GM12878 (cell line): ENCODE measurements around the gene GJB6. TPM values are rescaled to one million over a fixed set of nuclear protein-coding genes. Genes with fewer than 3 reads are reported as not detected.

ENCODE experiments used
- ATAC-seq: fragments of 200-7000 bp; cut with Tn5 transposase; 3 replicates; pipeline ENCODE4 v1.9.1; 2020; ENCODE audit warnings: mild to moderate bottlenecking, moderate library complexity
- BruUV-seq: library from RNA; stranded (reverse); fragments of 400-500 nt; replicated peaks from 2 replicates; lab custom pipeline; 2021; lab: Mats Ljungman, UMichigan
- CTCF ChIA-PET: fragments of 300-600 bp; sonication (Branson Sonifier 250); formaldehyde crosslinking; extraction: SDS; loops from one replicate; lab custom pipeline; 2021; ENCODE audit warnings: inconsistent platforms; lab: Yijun Ruan, JAX
- POLR2A ChIA-PET: fragments of 350-600 bp; formaldehyde crosslinking; extraction: SDS; loops from one replicate; lab custom pipeline; 2021; ENCODE audit warnings: inconsistent platforms; lab: Charles Lee
- RAD21 ChIA-PET: fragments of 300-600 bp; sonication (Branson Sonifier 250); formaldehyde crosslinking; loops from one replicate; lab custom pipeline; 2023; ENCODE audit warnings: antibody characterized with exemption; ENCODE audit not compliant: unreplicated experiment; lab: Charles Lee
- SMC1A ChIA-PET: fragments of 300-600 bp; sonication (Branson Sonifier 250); formaldehyde crosslinking; loops from one replicate; lab custom pipeline; 2023; ENCODE audit not compliant: unreplicated experiment, uncharacterized antibody; lab: Charles Lee
- DNase-seq: peaks from one replicate; pipeline ENCODE4 v3.0.0-alpha.2; 2011; ENCODE audit warnings: low read depth, low spot score
- FAIRE-seq: peaks from 3 replicates; lab custom pipeline; 2011; peaks lifted over from hg19 to GRCh38; lab: Jason Lieb, UNC
- H2AFZ ChIP-seq: 2 replicates; pipeline ENCODE4 v1.6.0; 2011; ENCODE audit warnings: low read depth, low read length, control low read depth; ENCODE audit not compliant: control insufficient read depth
- H3K27ac ChIP-seq: 2 replicates; pipeline ENCODE4 v1.5.1; 2011; ENCODE audit warnings: control low read depth; ENCODE audit not compliant: control insufficient read depth, insufficient read depth
- H3K27me3 ChIP-seq, 2 experiments: replicated peaks in 1 of 2; 2 replicates each; pipeline versions ENCODE4 v1.6.0 to v1.6.1; 2011; ENCODE audit warnings: low read length in 1 of 2; ENCODE audit not compliant: control insufficient read depth in 2 of 2, insufficient read depth in 2 of 2
- H3K36me3 ChIP-seq, 2 experiments: 2 replicates each; pipeline ENCODE4 v1.5.1; 2011; ENCODE audit warnings: low read length in 1 of 2; ENCODE audit not compliant: control insufficient read depth in 2 of 2, insufficient read depth in 2 of 2
- H3K4me1 ChIP-seq: 2 replicates; pipeline ENCODE4 v1.6.1; 2011; ENCODE audit warnings: mild to moderate bottlenecking, low read length, moderate library complexity, mixed read lengths; ENCODE audit not compliant: control insufficient read depth, insufficient read depth
- H3K4me2 ChIP-seq: 2 replicates; pipeline ENCODE4 v1.6.0; 2011; ENCODE audit warnings: control low read depth; ENCODE audit not compliant: control insufficient read depth, insufficient read depth
- H3K4me3 ChIP-seq: fragments of 200-600 bp; sonication (generic); 2 replicates; pipeline ENCODE4 v1.5.1; 2016
- H3K79me2 ChIP-seq: 2 replicates; pipeline ENCODE4 v1.6.0; 2011; ENCODE audit warnings: low read length; ENCODE audit not compliant: control insufficient read depth, insufficient read depth
- H3K9ac ChIP-seq: 2 replicates; pipeline ENCODE4 v1.8.0; 2011; ENCODE audit warnings: low read length, control low read depth, mixed read lengths; ENCODE audit not compliant: control insufficient read depth, insufficient read depth
- H3K9me3 ChIP-seq: replicated peaks from 3 replicates; pipeline ENCODE4 v1.5.1; 2011; ENCODE audit warnings: mild to moderate bottlenecking, low read length; ENCODE audit not compliant: control insufficient read depth, insufficient read depth
- H4K20me1 ChIP-seq: 2 replicates; pipeline ENCODE4 v1.6.0; 2011; ENCODE audit not compliant: control insufficient read depth, insufficient read depth
- BHLHE40 ChIP-seq, 2 experiments: fragments of 450-650 bp in 1 of 2; IDR thresholded peaks; 2 replicates each; pipeline ENCODE4 v1.6.1; 2011 to 2017; ENCODE audit warnings: low read depth in 2 of 2, borderline replicate concordance in 1 of 2, improper control_type of control experiment in 1 of 2, low read length in 1 of 2, mild to moderate bottlenecking in 1 of 2
- CBX3 ChIP-seq: fragments of 200-600 bp; sonication (generic); IDR thresholded peaks from 2 replicates; pipeline ENCODE4 v1.6.1; 2016; ENCODE audit warnings: low read depth, borderline replicate concordance
- CREB1 ChIP-seq: IDR thresholded peaks from 2 replicates; pipeline ENCODE4 v1.6.1; 2012; ENCODE audit warnings: low read depth, mild to moderate bottlenecking, inconsistent platforms
- FOXM1 ChIP-seq: IDR thresholded peaks from 2 replicates; pipeline ENCODE4 v1.6.1; 2012; ENCODE audit warnings: low read depth, mild to moderate bottlenecking, inconsistent platforms, low read length, moderate library complexity
- HCFC1 ChIP-seq: fragments of 150-350 bp; IDR thresholded peaks from 2 replicates; pipeline ENCODE4 v1.6.1; 2014; ENCODE audit warnings: low read length
- IKZF1 ChIP-seq: fragments of 450-650 bp; conservative IDR thresholded peaks from 2 replicates; pipeline ENCODE4 v1.6.1; 2017; ENCODE audit warnings: antibody characterized with exemption, mild to moderate bottlenecking
- KLF5 ChIP-seq: fragments of 450-650 bp; IDR thresholded peaks from 2 replicates; pipeline ENCODE4 v1.6.1; 2014; ENCODE audit warnings: mild to moderate bottlenecking; ENCODE audit not compliant: partially characterized antibody
- NFYB ChIP-seq: IDR thresholded peaks from 2 replicates; pipeline ENCODE4 v1.6.1; 2011; ENCODE audit warnings: low read depth, mild to moderate bottlenecking, low read length, improper control_type of control experiment, moderate library complexity; ENCODE audit not compliant: insufficient read depth
- POLR2AphosphoS2 ChIP-seq: IDR thresholded peaks from 2 replicates; pipeline ENCODE4 v1.6.1; 2011; ENCODE audit warnings: low read depth, mild to moderate bottlenecking, low read length, improper control_type of control experiment, moderate library complexity
- RAD51 ChIP-seq: fragments of 450-650 bp; IDR thresholded peaks from 2 replicates; pipeline ENCODE4 v1.6.1; 2016; ENCODE audit warnings: moderate library complexity, mild to moderate bottlenecking, inconsistent platforms
- RBBP5 ChIP-seq: fragments of 200-600 bp; sonication (generic); conservative IDR thresholded peaks from 2 replicates; pipeline ENCODE4 v1.6.1; 2016
- WGBS: methylation state at CpG from one replicate; pipeline ENCODE4 v1.1.6; 2016; ENCODE audit warnings: low lambda C conversion rate; ENCODE audit not compliant: insufficient replicate concordance, insufficient coverage; ENCODE audit errors: missing lambda C conversion rate; 5-methylcytosine and 5-hydroxymethylcytosine counted together
- in situ Hi-C: fragments of 300-500 bp; cut with MboI; formaldehyde crosslinking; loops from 9 replicates; pipeline ENCODE4 v1.14.3; 2018; ENCODE audit warnings: mixed read lengths
- intact Hi-C: fragments of 100-400 bp; cut with micrococcal nuclease; formaldehyde crosslinking; loops from one replicate; pipeline ENCODE4 v1.14.2; 2022; ENCODE audit not compliant: unreplicated experiment
- polyA plus RNA-seq, 11 experiments: library from polyadenylated mRNA; depleted of rRNA in 4 of 11; unstranded in 6 of 11; stranded (reverse) in 5 of 11; fragments of >200 nt; fragmentation: Nextera tagmentation in 4 of 11; fragmentation: Illumina TruSeq in 1 of 11; extraction: Ambion mirVana in 4 of 11; extraction: Trizol in 1 of 11; gene quantifications; 1 replicate in 1 of 11; 2 replicates in 10 of 11; pipeline versions ENCODE4 v1.2.1 to v1.2.3, GENCODE V29; 2011 to 2016; ENCODE audit warnings: inconsistent platforms in 2 of 11, missing spikeins in 2 of 11, low read depth in 1 of 11
- total RNA-seq, 4 experiments: library from RNA; depleted of rRNA in 3 of 4; stranded (reverse); fragments of >200 nt in 3 of 4; fragmentation: Illumina TruSeq in 1 of 4; extraction: Trizol in 1 of 4; gene quantifications; 2 replicates each; pipeline versions ENCODE4 v1.2.1 to v1.2.3, GENCODE V29; 2013 to 2021
- TF ChIP-seq, protein P1 (sequence below), 3 experiments: IDR thresholded peaks in 2 of 3; conservative IDR thresholded peaks in 1 of 3; 2 replicates each; pipeline ENCODE4 v1.5.1; 2011; ENCODE audit warnings: low read depth in 3 of 3, low read length in 3 of 3, mild to moderate bottlenecking in 3 of 3, control low read depth in 2 of 3, moderate library complexity in 2 of 3, inconsistent platforms in 1 of 3, mixed read lengths in 1 of 3; ENCODE audit not compliant: control insufficient read depth in 2 of 3, insufficient read depth in 1 of 3; ENCODE audit errors: extremely low read depth in 1 of 3
- TF ChIP-seq, protein P2 (sequence below): fragments of 450-650 bp; IDR thresholded peaks from 2 replicates; pipeline ENCODE4 v1.6.1; 2017; ENCODE audit warnings: low read depth, mild to moderate bottlenecking, moderate library complexity

GJB6 gene
- total and polyA plus RNA-seq, 10 of the 15 experiments (the other 5 are each of a cell fraction or from before 2014, with no cell fraction given), result 0.03 TPM; not detected in 9

DNA sequence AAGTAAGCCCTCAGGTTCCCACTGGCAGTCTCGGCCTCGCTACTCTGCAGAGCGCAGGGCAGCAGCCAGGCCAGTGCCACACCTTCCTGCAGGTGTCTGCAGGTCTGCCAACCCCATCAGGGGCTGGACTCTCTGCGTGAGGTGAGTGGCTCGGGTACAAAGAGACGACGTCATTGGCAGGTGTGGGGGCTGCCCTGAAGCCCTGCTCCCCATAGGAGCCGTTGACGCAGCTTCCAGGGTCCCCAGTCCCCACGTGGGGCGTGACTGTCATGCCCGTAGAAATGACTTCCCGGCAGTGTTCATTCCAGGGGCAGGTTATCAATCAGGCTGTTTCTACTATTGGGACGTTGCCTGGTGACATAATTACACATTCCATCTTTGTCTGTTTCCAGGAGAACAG, 15.3 kb upstream of the GJB6 start:
- no peak for TF ChIP-seq BHLHE40 (IDR thresholded peaks at IDR 0.05; ENCODE audit: borderline replicate concordance in 1 of 2, low read depth in 2 of 2, low read length in 1 of 2)
- no peak for TF ChIP-seq POLR2AphosphoS2
- no peak for TF ChIP-seq CREB1
- TF ChIP-seq FOXM1, result no peak
- no peak for TF ChIP-seq CBX3
- TF ChIP-seq RBBP5, result no peak
- TF ChIP-seq HCFC1, result no peak
- TF ChIP-seq, protein P1, sequence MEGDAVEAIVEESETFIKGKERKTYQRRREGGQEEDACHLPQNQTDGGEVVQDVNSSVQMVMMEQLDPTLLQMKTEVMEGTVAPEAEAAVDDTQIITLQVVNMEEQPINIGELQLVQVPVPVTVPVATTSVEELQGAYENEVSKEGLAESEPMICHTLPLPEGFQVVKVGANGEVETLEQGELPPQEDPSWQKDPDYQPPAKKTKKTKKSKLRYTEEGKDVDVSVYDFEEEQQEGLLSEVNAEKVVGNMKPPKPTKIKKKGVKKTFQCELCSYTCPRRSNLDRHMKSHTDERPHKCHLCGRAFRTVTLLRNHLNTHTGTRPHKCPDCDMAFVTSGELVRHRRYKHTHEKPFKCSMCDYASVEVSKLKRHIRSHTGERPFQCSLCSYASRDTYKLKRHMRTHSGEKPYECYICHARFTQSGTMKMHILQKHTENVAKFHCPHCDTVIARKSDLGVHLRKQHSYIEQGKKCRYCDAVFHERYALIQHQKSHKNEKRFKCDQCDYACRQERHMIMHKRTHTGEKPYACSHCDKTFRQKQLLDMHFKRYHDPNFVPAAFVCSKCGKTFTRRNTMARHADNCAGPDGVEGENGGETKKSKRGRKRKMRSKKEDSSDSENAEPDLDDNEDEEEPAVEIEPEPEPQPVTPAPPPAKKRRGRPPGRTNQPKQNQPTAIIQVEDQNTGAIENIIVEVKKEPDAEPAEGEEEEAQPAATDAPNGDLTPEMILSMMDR (IDR thresholded peaks at IDR 0.05 in 2 of 3, conservative IDR thresholded peaks at IDR 0.05 in 1 of 3; ENCODE audit: control insufficient read depth in 2 of 3, extremely low read depth in 1 of 3, insufficient read depth in 1 of 3, low read depth in 3 of 3, low read length in 3 of 3), result no peak
- TF ChIP-seq KLF5, result no peak
- TF ChIP-seq, protein P2, sequence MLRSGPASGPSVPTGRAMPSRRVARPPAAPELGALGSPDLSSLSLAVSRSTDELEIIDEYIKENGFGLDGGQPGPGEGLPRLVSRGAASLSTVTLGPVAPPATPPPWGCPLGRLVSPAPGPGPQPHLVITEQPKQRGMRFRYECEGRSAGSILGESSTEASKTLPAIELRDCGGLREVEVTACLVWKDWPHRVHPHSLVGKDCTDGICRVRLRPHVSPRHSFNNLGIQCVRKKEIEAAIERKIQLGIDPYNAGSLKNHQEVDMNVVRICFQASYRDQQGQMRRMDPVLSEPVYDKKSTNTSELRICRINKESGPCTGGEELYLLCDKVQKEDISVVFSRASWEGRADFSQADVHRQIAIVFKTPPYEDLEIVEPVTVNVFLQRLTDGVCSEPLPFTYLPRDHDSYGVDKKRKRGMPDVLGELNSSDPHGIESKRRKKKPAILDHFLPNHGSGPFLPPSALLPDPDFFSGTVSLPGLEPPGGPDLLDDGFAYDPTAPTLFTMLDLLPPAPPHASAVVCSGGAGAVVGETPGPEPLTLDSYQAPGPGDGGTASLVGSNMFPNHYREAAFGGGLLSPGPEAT, result no peak
- TF ChIP-seq RAD51, result no peak
- TF ChIP-seq IKZF1, result no peak
- TF ChIP-seq NFYB, result no peak
- TF ChIP-seq, all 136 proteins: peak for 0
- no peaks in the 10 kb centered on the region for H3K9me3 ChIP-seq
- no peaks in the 10 kb centered on the region for H3K27me3 ChIP-seq
- RAD21 ChIA-PET, result no interaction called here
- no peak overlapping the region for H3K9ac ChIP-seq
- H4K20me1 ChIP-seq, result no peaks in the 10 kb centered on the region
- no peaks in the 10 kb centered on the region for H3K36me3 ChIP-seq
- no peaks in the 10 kb centered on the region for H3K79me2 ChIP-seq
- no peak overlapping the region for H2AFZ ChIP-seq
- no peak overlapping the region for H3K27ac ChIP-seq
- no peak for ATAC-seq
- no peak overlapping the region for H3K4me2 ChIP-seq
- BruUV-seq, result no TSS peak
- SMC1A ChIA-PET, result no interaction called here
- H3K4me1 ChIP-seq, result no peaks in the 10 kb centered on the region
- intact Hi-C loops, result no loop called here
- no peak overlapping the region for H3K4me3 ChIP-seq
- no peak for FAIRE-seq
- WGBS, result 24% methylated on average over 14 of the region's 14 CpGs
- POLR2A ChIA-PET, result no interaction called here
- no peak for DNase-seq
- CTCF ChIA-PET, result no interaction called here
- in situ Hi-C loops, result no loop called here
